Adrenal gland (tissue), 12 donors: ENCODE results near the gene ENC1. TPM values are rescaled to one million over a fixed set of nuclear protein-coding genes. Genes with fewer than 3 reads are reported as not detected.

Experiments used
- DNase-seq, 7 donors: peaks; one replicate each; pipeline ENCODE4 v3.0.0-alpha.2; 2019 to 2020
- H3K27ac ChIP-seq, 5 donors: fragments of 200-600 bp; sonication (generic) in 4 of 5; 1 replicate in 3 of 5; 2 replicates in 2 of 5; pipeline versions ENCODE4 v1.5.1 to v1.8.0; 2016 to 2020; ENCODE audit warnings: mild to moderate bottlenecking in 1 of 5
- H3K27me3 ChIP-seq: fragments of 200-600 bp; 2 replicates; pipeline ENCODE4 v1.8.0; 2021
- H3K36me3 ChIP-seq, 2 donors: fragments of 200-600 bp; replicated peaks in 1 of 2; 1 replicate in 1 of 2; 2 replicates in 1 of 2; pipeline versions ENCODE4 v1.5.1 to v1.8.0; 2018 to 2022
- H3K4me1 ChIP-seq, 2 donors: fragments of 200-600 bp; replicated peaks in 1 of 2; 1 replicate in 1 of 2; 2 replicates in 1 of 2; pipeline versions ENCODE4 v1.5.1 to v1.8.0; 2018 to 2021
- H3K4me3 ChIP-seq, 4 donors: fragments of 200-600 bp; sonication (generic) in 3 of 4; one replicate each; pipeline ENCODE4 v1.5.1; 2016 to 2018
- H3K9me3 ChIP-seq, 3 donors: fragments of 200-600 bp; sonication (generic) in 1 of 3; replicated peaks in 1 of 3; 1 replicate in 2 of 3; 2 replicates in 1 of 3; pipeline versions ENCODE4 v1.5.1 to v1.8.0; 2016 to 2021
- CTCF ChIP-seq, 6 experiments: fragments of 450-650 bp in 4 of 6; fragments of 200-600 bp in 2 of 6; sonication (generic) in 1 of 6; IDR thresholded peaks; 1 replicate in 5 of 6; 2 replicates in 1 of 6; pipeline versions ENCODE4 v1.5.1 to v1.8.0; 2016 to 2021; ENCODE audit warnings: antibody characterized with exemption in 6 of 6, mild to moderate bottlenecking in 2 of 6, moderate library complexity in 1 of 6
- POLR2A ChIP-seq, 2 donors: fragments of 450-650 bp; IDR thresholded peaks; one replicate each; pipeline ENCODE4 v1.6.1; 2017; ENCODE audit warnings: antibody characterized with exemption in 2 of 2, mild to moderate bottlenecking in 2 of 2, moderate library complexity in 1 of 2
- WGBS, 4 donors: extraction: QIAGEN DNeasy Blood & Tissue Kit in 2 of 4; methylation state at CpG; one replicate each; pipeline versions ENCODE4 v1.1.5 to v1.1.7; 2013 to 2017; 5-methylcytosine and 5-hydroxymethylcytosine counted together
- intact Hi-C, 2 donors: fragments of 100-400 bp; cut with DNase I; formaldehyde crosslinking; loops; one replicate each; pipeline versions ENCODE4 v1.14.1 to v1.15.0; 2022 to 2023
- polyA plus RNA-seq, 3 donors: library from polyadenylated mRNA; stranded (reverse); fragments of 200-250 nt in 2 of 3; fragments of 350-450 nt in 1 of 3; fragmentation: Illumina TruSeq in 1 of 3; extraction: RNeasy Lipid Tissue Mini Kit (QIAGEN cat#74804) in 1 of 3; gene quantifications; one replicate each; pipeline ENCODE4 v1.2.3, GENCODE V29; 2013 to 2014
- total RNA-seq, 9 donors: library from RNA; depleted of rRNA in 4 of 9; stranded (reverse); fragments of >200 nt in 4 of 9; fragments of 120-200 nt in 1 of 9; fragmentation: NEBNext Ultra II Directional in 1 of 9; extraction: Animal tissue kit (Norgen Biotek cat#: 25700) in 1 of 9; gene quantifications; one replicate each; pipeline versions ENCODE4 v1.1.0 to v1.2.4, GENCODE V29; 2013 to 2023
- donor health status: healthy with polysubstance abuse.
- donor health status: Bipolar disorder and iron deficiency.
- donor health status: DM: yes; HTN: yes; CAD: no.
- donor health status: DM: no; HTN: no; CAD: no.
- donor health status: DM: no; HTN: no; CAD: no.
- donor health status: DM: yes; HTN: yes; CAD: no.

The ENC1 gene
- total and polyA plus RNA-seq, 12 donors = 2.1 to 48.7 (median 4.4) TPM

DNA sequence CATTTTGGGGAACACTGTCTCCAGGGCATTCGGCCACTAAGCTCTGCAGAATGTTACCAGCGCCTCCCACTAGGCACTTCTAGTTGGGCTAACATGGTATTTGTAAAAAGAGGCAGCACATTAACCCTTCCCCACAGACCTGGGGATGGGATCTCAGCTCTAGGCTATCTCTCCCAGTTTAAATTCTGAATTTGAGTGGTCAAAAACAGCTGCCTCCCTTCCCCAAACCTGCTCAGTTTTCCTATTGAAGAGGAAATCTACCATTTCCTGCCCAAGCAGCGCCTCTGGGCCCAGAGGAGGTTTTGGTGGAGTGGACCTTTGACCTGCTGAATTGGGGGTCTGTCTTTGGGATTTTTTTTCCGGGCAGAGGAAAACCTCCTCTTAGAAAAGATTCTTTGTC is 53.2 kb downstream of the ENC1 start:
- H3K27ac ChIP-seq = no peak overlapping the region
- no peak overlapping the region for H3K4me3 ChIP-seq
- no peaks in the 10 kb centered on the region for H3K27me3 ChIP-seq
- DNase-seq = no peak
- no peak for TF ChIP-seq POLR2A (IDR thresholded peaks at IDR 0.05)
- no peak for TF ChIP-seq CTCF (IDR thresholded peaks at IDR 0.05)
- intact Hi-C loops = no loop called here
- WGBS, 4 donors = 74 to 89% (median 76%) methylated on average over 4 of the region's 4 CpGs
- no peaks in the 10 kb centered on the region for H3K36me3 ChIP-seq
- H3K9me3 ChIP-seq = no peaks in the 10 kb centered on the region
- H3K4me1 ChIP-seq = no peaks in the 10 kb centered on the region

DNA sequence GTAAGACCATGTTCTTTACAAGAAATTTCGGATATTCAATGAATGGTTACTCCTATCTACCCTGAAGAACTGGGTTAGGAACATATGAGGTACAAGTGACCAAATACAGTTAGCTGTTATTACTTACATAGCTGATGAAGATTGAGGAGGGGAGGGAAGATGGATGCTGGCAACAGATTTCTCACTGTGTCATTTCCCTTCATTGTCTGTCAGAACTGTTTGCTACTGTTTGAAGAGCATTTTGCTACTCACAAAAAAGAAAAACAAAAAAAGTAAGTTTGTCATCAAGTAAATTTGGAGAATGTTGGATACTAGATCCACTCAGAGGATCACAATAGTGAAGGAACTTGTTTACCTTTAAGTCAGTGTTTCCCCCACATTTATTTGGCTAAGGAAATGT is 53.7 kb downstream of the ENC1 start:
- TF ChIP-seq CTCF (IDR thresholded peaks at IDR 0.05) = no peak
- TF ChIP-seq POLR2A (IDR thresholded peaks at IDR 0.05) = no peak
- no peak overlapping the region for H3K27ac ChIP-seq
- WGBS, 4 donors = 59 to 85% (median 76%) methylated on average over 1 of the region's 1 CpG
- no peaks in the 10 kb centered on the region for H3K4me1 ChIP-seq
- no peaks in the 10 kb centered on the region for H3K27me3 ChIP-seq
- DNase-seq = no peak
- H3K4me3 ChIP-seq = no peak overlapping the region
- no peaks in the 10 kb centered on the region for H3K36me3 ChIP-seq
- intact Hi-C loops = no loop called here
- no peaks in the 10 kb centered on the region for H3K9me3 ChIP-seq

DNA sequence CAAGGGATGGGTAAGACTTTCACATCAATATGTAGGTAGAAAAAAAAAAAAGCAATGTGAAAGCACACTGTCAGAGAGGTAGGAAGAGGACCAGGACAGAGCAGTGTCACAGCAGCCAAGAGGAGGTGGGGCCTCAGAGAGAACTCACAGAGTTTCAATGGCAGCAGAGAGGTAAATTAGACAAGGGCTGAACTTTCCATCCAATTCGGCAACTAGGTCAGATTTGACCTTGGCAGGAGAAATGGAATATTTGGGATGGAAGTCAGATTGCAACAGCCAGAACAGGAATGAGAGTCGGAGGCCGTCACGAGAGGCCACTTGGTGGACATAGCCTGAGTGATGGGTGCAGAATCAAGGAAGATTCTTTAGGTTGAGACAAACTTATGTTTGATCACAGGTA is 57.7 kb downstream of the ENC1 start:
- WGBS, 4 donors = 71 to 82% (median 80%) methylated on average over 4 of the region's 4 CpGs
- no peak overlapping the region for H3K4me3 ChIP-seq
- no peaks in the 10 kb centered on the region for H3K36me3 ChIP-seq
- TF ChIP-seq POLR2A (IDR thresholded peaks at IDR 0.05) (no peak), CTCF (IDR thresholded peaks at IDR 0.05) (no peak)
- no peaks in the 10 kb centered on the region for H3K4me1 ChIP-seq
- intact Hi-C loops = no loop called here
- no peaks in the 10 kb centered on the region for H3K9me3 ChIP-seq
- no peak for DNase-seq
- H3K27ac ChIP-seq = no peak overlapping the region
- no peaks in the 10 kb centered on the region for H3K27me3 ChIP-seq

- H3K4me1 ChIP-seq = no peaks in the 10 kb centered on the region
- TF ChIP-seq CTCF (IDR thresholded peaks at IDR 0.05) (no peak), POLR2A (IDR thresholded peaks at IDR 0.05) (no peak)
- no peak overlapping the region for H3K27ac ChIP-seq
- WGBS, 4 donors = 91 to 97% (median 92%) methylated on average over 4 of the region's 4 CpGs
- no peak overlapping the region for H3K4me3 ChIP-seq
- intact Hi-C loops = no loop called here
- no peaks in the 10 kb centered on the region for H3K9me3 ChIP-seq
- no peak for DNase-seq
- no peaks in the 10 kb centered on the region for H3K36me3 ChIP-seq
- no peaks in the 10 kb centered on the region for H3K27me3 ChIP-seq
Observed at GRCh38 chr5:74581988-74582365, 58.6 kb downstream of the ENC1 start.
